Measurements from ENCODE around the gene CD33.

Gene CD33

DNA sequence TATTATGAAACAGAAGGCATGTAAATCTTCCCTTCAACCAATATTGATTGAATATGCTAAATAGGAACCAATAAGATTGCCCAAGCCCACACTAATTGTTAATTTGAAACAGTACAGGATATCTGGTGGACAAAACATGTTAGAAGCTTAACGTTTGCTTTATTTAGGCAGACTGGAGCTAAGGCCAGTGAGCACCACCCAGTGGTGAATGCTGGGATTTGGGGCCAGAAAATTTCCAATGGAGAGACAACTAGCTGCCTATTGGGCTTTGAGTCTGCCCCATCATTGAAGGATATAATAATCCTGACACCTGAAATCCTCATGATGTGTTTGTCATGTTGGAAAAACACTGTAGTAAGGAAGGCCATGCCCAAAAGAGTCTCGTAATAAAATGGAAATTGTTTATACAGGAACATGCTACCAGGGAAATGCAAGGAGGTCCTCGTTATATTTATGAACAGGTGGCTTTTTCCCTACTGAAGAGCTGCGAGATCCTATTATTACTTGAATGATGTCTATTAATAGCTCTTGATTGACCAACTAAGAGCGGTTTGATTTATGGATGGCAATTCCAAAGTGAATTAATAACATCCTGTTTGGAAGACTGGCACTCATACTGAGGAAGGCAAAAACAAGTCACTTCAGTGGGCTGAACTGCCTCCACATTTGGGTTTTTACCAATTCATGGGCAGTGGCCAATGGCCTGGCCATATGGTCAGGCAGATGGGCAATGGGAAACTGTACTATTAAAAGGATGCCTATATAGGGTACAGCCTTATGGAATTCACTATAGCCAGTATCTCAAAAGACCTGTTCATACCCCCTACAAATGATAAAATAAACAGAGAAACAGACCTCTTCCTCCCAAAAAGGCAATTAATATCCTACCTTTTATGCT, 34.7 kb downstream of the CD33 start:
- peak; percentile 8 for DNase-seq

DNA sequence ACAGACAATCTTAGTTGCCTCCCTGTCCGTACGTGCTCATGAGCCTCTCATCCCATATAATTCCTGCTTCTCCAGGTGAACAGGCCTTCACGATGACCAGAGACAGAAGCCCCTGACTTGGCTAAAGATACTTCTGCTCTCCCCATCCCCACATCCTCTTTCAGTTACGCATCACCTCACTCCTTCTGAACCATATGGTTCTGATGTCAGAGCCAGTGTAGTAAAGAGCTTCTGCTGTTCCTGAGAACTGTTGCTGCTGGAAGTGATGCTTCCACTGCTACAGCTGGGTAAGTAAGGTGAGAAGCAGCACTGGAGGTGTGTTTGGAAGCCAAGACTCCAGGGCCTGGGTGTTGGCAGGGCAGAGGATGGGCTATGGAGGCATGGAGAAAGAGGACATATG, 38.9 kb downstream of the CD33 start:
- DNase-seq: no peak

DNA sequence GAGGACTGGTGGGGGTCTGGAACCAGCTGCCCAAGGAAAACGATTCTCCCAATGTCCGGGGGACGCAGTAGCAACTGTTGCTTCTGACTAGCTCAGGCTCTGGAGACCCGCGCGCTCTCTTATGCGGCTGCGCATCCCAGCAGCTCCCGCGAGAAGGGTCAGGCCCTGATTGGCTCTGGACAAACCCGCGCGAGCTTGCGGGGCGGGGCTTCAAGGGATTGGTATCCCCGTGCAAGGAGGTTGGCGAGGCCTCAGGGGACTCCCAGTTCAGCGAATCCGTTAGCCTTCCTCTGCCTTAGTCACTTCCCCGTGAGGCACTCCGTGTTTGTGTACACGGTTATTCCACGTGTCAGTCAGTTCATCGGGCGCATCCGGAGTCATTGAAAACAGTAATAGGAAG, 46.2 kb downstream of the CD33 start:
- DNase-seq: peak; percentile 8

DNA sequence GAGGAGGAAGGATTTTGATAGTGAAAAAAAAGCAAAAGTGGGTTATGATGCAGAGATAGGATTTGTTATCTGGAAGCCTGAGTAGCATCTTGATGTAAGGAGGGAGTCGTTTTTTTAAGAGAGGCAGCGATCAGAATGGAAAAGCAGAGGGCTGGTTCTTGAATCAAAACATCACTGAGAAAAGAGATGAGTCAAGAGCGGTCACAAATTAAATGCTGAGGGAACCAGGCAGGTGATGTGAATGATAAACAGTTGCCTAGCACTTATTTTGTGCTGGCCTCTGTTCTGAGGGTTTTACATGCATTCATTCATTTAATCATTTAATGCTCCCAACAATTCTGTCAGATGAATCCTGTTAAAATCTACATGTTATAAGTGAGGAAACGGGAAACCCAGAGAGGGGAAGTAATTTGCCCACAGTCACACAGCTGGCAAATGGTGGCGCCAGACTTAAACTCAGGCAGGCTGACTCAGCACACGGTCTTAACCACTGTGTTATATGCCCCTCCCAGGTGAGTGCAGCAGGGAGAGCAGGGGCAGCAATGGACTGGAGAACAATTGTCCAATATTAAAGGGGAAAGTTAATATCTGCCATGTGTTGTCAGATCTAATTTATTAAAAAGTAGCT, 47.4 kb downstream of the CD33 start:
- no peak for DNase-seq

DNA sequence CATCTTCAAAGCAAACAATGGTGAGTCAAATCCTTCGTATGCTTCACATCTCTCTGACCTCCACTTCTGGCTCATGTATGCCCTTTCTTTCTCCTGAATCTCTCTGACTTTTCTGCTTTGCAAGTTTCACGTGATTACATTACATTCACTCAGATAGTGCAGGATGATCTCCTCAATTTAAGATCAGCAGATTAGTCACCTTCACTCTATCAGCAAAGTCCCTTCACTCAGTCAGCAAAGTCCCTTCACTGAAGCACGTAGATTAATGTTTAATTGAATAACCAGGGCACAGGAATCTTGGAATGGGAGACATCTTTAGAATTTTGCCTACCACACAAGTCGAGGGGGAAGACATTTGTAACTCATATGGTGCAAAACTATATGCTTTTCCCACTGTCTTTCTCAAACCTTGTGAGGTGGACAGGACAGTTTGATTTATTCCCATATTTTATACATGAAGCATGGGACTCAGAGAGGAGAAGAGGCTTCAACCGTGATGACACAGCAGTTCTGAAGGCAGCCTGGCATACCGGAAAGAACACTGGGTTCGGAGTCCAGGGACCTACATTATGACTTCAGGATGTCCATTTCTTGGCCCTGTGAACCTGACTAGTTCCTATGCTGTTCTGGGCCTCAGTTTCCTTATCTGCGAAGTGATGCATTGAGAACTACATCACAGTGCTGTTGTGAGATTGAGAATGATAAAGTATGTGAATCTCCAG, 49.3 kb downstream of the CD33 start:
- no peak for DNase-seq

DNA sequence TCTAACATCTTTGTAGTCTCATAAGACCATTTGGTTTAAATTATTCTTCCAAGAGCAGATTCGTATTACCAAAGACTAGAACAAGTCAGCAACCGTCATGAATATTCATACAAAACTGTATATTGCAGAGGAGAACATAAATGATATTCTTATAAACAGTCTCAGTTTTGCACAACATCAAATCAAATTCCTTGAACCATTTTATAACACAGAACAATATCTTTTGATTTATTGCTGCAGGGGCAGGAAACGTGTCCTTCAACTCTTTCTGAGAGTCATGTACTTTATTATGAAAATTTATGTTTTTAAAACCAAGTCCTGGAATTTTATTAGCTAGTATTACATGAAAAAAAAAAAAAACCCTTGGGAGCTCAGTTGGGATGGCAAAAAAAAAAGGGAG, 52.2 kb downstream of the CD33 start:
- no peak for DNase-seq

DNA sequence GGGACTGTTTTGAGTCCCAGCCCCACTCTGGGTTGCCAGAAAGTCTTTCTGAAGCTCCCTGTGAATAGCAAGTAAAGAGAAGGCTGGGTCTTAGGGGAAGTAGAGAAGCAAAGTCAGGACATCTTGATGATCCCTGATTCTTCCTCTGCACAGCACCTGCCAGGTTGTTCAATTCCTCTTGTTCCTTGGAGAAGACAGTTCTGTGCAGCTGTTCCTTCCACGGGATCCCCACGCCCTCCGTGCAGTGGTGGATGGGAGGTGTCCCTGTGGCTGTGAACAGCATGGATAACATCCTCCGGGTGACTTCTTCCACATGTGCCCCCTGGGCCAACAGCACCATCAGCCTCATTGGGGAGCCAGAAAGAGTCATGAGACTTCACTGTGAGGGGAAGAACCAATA, 57.5 kb downstream of the CD33 start:
- DNase-seq: no peak

DNA sequence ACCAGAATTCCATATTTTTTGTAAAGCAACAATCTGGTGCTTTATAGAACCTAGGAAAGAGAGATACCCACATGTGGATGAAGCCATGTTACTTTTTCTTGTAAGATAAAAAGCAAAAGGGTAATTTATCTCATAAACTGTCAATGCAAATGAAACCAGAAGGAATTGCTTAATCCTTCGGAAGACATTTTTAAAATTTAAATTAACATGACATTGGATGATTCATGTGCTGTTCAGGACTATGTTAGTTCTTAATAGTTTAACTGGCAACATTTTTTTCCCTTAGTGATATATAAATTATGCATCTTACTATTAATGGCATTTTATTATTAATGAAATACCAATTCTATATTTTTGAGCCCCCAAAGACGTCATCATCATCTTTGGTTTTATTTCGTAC, 60.8 kb downstream of the CD33 start:
- no peak for DNase-seq

Measured in NCI-H69 (cell line).